Left ventricle myocardium inferior (tissue), 1 donor: ENCODE measurements around the gene SLC27A6. TPM values are rescaled to one million over a fixed set of nuclear protein-coding genes. Genes with fewer than 3 reads are reported as not detected.

Source experiments
- DNase-seq: peaks from one replicate; pipeline ENCODE4 v3.0.0-alpha.2; 2020
- H3K27ac ChIP-seq: fragments of 200-600 bp; replicated peaks from 2 replicates; pipeline ENCODE4 v1.8.0; 2021
- H3K27me3 ChIP-seq: fragments of 200-600 bp; 2 replicates; pipeline ENCODE4 v1.8.0; 2021; ENCODE audit warnings: low read depth
- H3K36me3 ChIP-seq: fragments of 200-600 bp; 2 replicates; pipeline ENCODE4 v1.8.0; 2021
- H3K4me1 ChIP-seq: fragments of 200-600 bp; 2 replicates; pipeline ENCODE4 v1.8.0; 2021
- H3K4me3 ChIP-seq: fragments of 200-600 bp; 2 replicates; pipeline ENCODE4 v1.8.0; 2021; ENCODE audit warnings: mild to moderate bottlenecking, moderate library complexity
- H3K9me3 ChIP-seq: fragments of 200-600 bp; replicated peaks from 2 replicates; pipeline ENCODE4 v1.8.0; 2021
- CTCF ChIP-seq: fragments of 200-600 bp; IDR thresholded peaks from 2 replicates; pipeline ENCODE4 v1.8.0; 2021; ENCODE audit warnings: antibody characterized with exemption, mild to moderate bottlenecking, borderline replicate concordance
- intact Hi-C: fragments of 100-400 bp; cut with micrococcal nuclease; formaldehyde crosslinking; loops from one replicate; pipeline ENCODE4 v1.11.0; 2022
- total RNA-seq: library from RNA; stranded (reverse); fragmentation: NEBNext Ultra II Directional; extraction: Animal tissue kit (Norgen Biotek cat#: 25700); gene quantifications from one replicate; pipeline ENCODE4 v1.2.1, GENCODE V29; 2021
- donor health status: DM: no; HTN: yes; CAD: no; lungs with severe emphysema.

SLC27A6 gene
- total RNA-seq, 1 donor from 2014 or later: 61.1 TPM

- intact Hi-C loops: no loop called here
Observed at GRCh38 chr5:129065721-129066120, 100.4 kb downstream of the SLC27A6 start.

GRCh38 chr5:129067745-129068144, 102.5 kb downstream of the SLC27A6 start:
- no peak for DNase-seq
- H3K36me3 ChIP-seq: no peaks in the 10 kb centered on the region
- no peak for TF ChIP-seq CTCF
- H3K4me1 ChIP-seq: peaks cover 12% of the 10 kb centered on the region
- H3K27me3 ChIP-seq: no peaks in the 10 kb centered on the region
- intact Hi-C loops: no loop called here
- H3K27ac ChIP-seq: no peak overlapping the region
- no peak overlapping the region for H3K4me3 ChIP-seq
- no peaks in the 10 kb centered on the region for H3K9me3 ChIP-seq

More at GRCh38 chr5:129065721-129066120, 100.4 kb downstream of the SLC27A6 start:
- no peak for DNase-seq
- Histone ChIP-seq H3K27ac (no peak overlapping the region), H3K9me3 (no peaks in the 10 kb centered on the region), H3K4me1 (peaks cover 12% of the 10 kb centered on the region), H3K4me3 (no peak overlapping the region), H3K36me3 (no peaks in the 10 kb centered on the region), H3K27me3 (no peaks in the 10 kb centered on the region)
- no peak for TF ChIP-seq CTCF

GRCh38 chr5:129069292-129069691, 104.0 kb downstream of the SLC27A6 start:
- Histone ChIP-seq H3K27me3 (no peaks in the 10 kb centered on the region), H3K4me1 (no peaks in the 10 kb centered on the region), H3K4me3 (no peak overlapping the region), H3K36me3 (no peaks in the 10 kb centered on the region), H3K27ac (no peak overlapping the region), H3K9me3 (no peaks in the 10 kb centered on the region)
- no peak for TF ChIP-seq CTCF
- intact Hi-C loops: no loop called here
- no peak for DNase-seq

GRCh38 chr5:129073111-129073510, 107.8 kb downstream of the SLC27A6 start:
- H3K27me3 ChIP-seq: no peaks in the 10 kb centered on the region
- DNase-seq: no peak
- H3K4me1 ChIP-seq: no peaks in the 10 kb centered on the region
- no peaks in the 10 kb centered on the region for H3K36me3 ChIP-seq
- H3K9me3 ChIP-seq: no peaks in the 10 kb centered on the region
- H3K4me3 ChIP-seq: no peak overlapping the region
- no peak for TF ChIP-seq CTCF
- no peak overlapping the region for H3K27ac ChIP-seq
- intact Hi-C loops: no loop called here

- no peak for DNase-seq
- no peaks in the 10 kb centered on the region for H3K4me1 ChIP-seq
- H3K27me3 ChIP-seq: no peaks in the 10 kb centered on the region
- no peak for TF ChIP-seq CTCF
- no peak overlapping the region for H3K27ac ChIP-seq
- no peak overlapping the region for H3K4me3 ChIP-seq
- intact Hi-C loops: no loop called here
- H3K36me3 ChIP-seq: no peaks in the 10 kb centered on the region
- no peaks in the 10 kb centered on the region for H3K9me3 ChIP-seq
Observed at GRCh38 chr5:129074903-129075302, 109.6 kb downstream of the SLC27A6 start.
